ENCODE measurements around the gene SND1.
"Not testable (repeated sequence)": the region's sequence is repeated elsewhere in the genome, so short reads cannot be mapped to it uniquely, and the experiment has no call there.

SND1 gene

DNA sequence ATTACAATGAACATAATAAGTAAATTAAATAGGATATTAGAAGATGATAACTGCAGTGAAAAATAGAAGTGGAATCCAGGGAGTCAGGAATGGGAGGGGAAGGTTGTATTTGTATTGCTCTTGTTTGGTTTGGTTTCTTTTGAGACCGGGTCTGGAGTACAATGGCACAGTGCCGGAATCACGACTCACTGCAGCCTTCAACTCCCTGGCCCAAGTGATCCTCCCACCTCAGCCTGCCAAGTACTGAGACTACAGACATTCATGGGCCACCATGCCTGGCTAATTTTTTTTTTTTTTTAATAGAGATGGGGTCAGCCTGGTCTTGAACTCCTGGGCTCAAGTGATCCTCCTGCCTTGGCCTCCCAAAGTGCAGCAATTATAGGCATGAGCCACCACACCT is 439.1 kb downstream of the SND1 start:
- DNase-seq: no peak

DNA sequence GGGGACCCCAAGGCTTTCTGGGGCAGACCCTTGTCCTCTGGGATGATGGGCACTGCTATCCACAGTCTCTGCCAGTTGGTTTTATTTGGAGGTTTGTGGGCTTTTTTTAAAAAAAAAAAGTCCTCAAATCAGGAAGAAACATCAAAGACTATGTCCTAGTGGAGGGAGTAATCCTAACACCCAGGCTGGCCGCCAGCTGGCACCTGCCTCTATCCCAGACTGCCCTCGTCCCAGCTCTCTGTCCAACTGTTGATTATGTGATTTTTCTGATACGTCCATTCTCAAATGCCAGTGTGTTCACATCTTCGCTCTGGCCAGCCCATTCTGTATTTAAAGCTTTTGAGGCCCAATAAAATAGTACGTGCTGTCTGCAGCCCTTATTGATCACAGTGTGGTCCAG is 440.2 kb downstream of the SND1 start:
- DNase-seq: no peak

DNA sequence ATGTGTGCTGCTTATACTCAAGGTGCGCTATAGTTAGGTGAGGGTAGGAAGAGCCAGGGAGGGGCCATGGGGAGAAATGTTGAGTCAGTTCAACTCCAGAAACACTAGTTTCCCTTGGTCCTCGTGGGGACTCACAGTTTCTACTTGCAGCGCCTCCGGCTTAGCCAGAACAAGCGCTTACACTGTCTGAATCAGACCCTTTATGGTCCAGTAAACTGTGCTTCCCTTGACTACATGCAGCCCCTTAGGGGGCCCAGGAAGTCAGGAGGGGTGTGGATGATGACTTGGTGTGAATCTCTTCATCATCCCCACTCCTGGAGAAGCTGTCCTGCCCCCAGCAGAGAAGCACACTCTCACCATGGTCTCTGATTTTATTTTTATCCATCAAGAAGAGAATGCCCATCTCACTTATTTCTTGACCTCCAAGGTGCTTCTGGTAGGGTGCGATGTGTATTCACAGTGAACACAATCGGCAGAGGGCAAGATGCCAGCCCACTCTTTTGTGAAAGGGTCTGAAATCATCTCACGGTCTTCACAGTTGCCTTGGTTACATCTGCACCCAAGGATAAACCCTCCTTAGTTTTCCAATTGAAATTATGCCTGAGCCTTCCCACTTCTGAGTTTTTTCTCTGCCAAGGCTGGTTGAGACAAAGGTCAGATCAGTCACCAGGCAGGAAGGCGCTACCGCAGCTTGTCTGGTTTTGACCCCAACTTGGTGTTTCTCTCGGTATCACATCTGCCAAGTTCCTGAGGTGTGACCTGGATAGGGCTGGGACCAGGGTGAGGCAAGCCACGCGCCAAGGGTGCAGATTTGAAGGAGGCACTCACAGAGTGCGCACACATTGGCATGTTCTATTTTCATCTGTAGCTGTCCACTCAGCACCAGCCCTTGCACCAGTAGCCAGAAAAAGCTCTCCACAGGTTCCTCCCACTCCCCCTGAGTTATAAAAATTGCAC is 441.9 kb downstream of the SND1 start:
- no peak for DNase-seq

DNA sequence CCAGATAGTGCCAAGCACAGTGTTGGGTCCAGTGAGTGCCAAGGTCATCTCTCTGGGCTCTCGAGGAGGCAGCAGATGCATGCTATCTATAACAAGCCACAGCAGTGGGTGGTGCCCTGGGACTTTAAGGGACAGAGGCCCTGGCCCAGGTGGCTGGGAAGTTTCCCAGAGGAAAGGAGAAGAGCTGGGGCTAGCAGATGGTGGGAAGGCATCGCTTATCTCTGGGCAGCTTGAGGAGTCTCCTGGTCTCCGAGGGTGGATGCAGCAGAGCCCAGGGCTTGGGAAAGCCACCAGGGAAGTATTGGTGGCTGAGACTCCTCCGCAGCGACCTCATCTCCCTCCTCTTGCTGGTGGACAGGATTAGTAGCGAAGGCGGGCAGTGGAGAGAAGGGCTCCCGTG is 442.7 kb downstream of the SND1 start:
- no peak for DNase-seq

DNA sequence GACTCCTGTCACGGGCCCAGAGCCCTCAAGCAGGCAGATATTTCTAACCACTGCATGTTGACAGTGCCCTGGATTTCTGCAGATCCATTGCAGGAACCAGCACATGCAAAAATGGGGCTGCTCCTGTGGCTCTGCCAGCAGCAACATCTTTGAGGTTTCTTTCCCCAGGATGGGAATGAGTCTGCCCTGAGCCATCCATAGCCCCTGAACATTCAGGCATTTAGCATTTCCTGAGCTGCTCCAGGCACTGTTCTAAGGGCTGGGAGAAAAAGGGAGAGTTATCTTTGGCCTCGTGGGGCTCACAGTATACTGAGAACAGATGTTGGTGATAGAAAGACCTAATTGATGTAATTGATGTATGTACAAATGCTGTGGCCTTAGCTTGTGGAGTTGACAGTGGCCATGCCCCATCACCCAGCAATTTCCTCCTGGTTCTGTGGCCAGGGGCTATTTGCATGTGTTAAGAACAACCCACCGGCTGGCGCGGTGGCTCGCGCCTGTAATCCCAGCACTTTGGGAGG is 445.3 kb downstream of the SND1 start:
- DNase-seq: no peak

DNA sequence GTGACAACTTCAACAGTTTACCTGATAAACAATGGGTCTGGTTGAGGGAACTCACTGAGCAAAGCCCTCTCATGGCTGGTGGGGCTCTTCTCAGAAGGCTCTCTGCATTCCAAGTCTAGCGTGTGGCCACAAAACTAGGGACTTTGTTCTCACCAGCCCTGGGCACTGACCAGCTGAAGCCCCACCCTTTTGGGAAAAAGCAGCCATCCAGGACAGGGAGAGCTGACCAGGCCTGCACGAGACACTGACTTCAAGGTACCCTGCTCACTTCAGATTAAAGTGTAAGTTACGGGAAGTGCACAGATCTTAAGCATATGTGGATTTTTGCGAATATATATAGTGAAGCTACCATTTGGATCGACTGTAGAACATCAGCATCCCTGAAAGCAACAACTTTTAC is 446.6 kb downstream of the SND1 start:
- DNase-seq: no peak

DNA sequence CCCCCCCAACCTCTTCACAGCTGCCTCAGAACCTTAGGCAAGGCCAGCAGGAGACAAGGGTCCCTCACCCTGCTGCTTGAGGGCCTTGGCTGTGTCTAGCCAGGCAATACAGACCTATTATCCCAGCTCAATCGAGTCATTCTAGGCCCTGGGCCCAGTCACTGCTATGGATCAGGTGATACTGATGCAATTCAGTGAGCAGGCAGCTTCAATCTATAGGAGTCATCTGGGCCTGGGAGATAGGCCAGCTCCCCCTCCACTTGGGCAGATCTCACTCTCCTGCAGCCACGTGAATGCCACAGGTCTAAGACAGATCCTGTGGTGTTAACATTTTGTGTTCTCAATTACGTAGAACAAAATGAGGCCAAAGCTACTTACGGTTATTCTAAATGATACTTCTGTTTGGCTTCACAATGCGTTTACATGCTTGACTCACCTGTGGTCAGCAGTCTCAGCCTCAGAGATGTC is 447.2 kb downstream of the SND1 start:
- DNase-seq: no peak

DNA sequence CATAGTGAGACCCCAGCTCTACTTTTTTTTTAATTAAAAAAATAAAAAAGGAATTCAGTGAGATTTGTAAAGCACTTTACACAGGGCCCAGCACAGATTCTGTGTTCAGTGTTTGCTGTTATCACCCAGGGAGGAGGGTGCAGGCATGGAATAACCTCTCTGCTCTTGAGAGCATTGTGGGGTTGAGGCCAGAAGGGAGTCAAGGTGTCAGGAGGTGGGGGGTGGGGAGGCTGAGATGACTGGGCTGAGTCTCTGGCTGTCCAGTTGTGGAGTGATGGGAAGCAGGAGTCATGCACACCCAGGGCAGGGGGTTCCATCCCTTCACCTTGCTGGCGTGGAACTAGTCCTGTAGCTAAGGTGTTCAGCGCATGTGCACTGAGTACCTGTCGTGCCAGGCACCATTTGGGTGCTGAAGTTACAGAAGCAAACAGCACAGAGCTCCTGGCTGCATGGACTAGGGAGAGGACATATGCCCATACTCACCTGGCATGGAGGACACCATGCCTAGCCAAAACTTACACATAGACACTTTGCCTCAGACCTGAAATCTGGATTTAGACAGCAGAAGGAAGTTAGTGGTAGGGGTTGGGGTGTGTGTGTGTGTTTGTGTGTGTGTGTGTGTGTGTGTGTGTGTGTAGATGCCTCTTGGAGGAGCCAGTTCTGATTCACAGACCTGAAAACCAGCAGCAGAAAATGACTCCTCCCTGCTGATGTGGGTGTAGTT is 448.4 kb downstream of the SND1 start:
- DNase-seq: no peak

DNA sequence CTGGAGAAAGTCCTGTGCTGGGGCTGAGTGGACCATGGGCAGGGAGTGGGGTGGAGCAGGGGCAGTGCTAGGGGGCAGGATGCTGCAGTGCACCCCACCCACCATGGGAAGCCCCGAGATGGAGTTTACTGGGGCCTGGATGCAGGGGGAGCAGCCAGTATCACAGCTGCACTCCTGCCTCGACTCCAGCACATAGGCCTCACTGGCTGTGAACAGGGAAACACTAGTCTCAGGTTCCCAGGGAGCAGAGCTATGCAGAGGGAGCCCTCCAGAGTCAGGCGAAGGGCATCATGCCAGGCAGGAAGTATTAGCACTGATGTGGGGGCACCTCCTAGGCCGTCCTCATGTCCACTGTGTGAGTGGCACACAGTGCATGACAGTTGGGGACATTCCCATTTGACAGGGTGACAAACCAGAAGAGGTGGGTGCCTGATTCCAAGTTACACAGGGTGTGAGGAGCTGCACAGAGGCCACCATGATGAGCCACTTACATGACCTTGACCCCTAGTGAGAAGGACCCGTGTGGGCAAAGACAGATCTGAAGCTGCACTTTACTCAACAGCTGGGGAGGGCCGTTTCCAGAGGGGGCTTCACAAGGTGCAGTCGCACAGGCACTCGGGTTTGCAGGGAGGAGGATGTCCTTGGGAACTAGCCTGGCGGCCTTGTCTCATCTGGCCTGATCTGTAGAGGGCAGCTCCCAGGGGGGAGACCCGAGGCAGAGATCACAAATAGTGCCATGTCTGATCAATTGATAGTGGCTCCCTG is 449.1 kb downstream of the SND1 start:
- DNase-seq: no peak

DNA sequence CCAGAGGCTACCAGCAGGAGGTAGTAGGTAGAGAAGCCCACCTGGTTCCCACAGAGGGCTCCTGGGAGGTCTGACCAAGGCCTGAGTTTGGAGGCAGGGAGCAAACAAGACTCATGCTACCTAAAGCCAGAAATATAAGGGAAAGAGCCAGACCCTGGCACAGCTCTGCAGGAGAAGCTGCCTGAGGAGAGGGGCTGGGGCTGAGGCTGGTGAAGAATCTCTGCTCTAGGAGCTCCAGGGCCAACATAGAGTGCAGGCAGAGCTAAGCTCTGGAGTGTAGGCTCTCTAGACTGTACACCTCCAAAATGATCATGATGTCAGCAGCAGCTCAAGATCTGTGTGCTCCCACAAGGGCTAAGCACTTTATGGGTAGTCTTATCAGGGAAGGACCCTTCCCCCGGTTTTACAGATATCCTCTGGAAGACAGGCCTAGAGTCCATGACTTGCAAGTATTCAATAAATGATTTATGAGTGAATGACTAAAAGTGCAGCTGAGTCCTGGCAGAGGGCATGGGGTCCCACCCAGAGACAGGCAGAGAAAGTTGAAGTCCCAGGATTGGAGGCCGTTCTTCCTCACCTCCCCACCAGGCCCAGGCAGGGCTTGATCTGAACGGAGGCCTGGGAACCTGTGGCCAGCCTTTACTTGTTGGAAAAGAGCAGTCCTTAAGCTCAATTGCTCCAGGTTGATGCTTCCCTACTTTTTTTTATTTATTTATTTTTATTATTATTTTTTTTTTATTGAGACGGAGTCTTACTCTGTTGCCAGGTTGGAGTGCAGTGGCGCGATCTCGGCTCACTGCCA is 450.7 kb downstream of the SND1 start:
- DNase-seq: no peak

DNA sequence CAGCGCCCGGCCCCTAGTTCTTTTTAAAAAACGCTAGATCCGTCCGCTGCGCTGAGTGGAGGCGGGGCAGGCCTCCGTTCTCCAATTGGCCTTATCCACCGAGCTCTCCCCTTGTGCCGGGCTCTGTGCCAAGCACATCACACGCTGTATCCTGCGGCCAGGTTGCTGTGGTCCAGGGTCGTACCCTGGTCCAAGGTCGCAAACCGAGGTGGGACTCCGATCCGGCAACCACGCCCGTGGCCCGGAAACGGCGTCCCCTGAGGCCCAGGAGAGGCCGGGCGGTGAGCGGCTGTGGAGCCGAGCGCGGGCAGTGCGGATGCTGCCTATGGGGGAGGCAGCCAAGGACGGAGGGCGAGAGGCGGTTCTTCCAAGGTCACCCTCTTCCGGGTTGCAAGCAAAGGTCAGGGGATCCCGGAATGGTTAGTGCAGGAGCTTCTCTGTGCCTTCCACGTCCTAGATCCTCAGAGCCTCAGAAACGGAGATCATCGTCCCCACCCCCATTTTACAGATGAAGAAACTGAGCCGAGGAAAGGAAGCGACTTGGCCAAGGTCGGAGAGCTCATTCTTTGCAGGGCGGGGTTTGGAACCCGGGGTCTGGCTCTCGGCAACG is 451.6 kb downstream of the SND1 start:
- no peak for DNase-seq

DNA sequence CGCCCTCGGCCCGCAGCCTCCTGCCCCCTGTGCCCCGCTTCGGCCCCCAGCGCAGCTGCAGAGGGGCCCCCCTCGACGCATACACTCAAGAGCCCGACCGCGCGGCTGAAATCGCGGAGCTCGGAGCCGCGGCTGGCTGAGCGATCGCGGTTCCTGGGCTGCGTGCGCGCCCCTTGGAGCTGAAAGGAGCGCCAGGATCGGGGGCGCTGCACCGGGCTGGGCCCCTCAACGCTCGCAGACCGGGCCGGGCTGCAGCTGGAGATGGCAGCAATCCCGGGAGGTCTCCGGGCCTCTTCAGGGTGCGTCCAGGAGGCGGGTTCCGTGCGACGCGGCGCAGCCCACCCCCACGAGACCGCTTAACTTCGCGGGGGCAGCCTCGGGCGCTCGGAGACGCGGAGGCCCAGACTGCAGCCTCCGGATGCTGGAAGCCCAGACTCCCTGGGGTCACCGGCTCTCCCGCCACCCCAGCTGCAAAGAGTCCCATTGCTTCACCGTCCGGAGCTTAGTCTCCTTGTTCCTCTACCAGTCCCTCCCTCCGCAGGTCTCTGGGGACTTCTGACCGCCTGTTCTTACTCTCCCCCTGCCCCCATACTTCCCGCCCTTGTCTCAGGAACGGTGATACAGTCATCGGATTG is 452.2 kb downstream of the SND1 start:
- DNase-seq: no peak

DNA sequence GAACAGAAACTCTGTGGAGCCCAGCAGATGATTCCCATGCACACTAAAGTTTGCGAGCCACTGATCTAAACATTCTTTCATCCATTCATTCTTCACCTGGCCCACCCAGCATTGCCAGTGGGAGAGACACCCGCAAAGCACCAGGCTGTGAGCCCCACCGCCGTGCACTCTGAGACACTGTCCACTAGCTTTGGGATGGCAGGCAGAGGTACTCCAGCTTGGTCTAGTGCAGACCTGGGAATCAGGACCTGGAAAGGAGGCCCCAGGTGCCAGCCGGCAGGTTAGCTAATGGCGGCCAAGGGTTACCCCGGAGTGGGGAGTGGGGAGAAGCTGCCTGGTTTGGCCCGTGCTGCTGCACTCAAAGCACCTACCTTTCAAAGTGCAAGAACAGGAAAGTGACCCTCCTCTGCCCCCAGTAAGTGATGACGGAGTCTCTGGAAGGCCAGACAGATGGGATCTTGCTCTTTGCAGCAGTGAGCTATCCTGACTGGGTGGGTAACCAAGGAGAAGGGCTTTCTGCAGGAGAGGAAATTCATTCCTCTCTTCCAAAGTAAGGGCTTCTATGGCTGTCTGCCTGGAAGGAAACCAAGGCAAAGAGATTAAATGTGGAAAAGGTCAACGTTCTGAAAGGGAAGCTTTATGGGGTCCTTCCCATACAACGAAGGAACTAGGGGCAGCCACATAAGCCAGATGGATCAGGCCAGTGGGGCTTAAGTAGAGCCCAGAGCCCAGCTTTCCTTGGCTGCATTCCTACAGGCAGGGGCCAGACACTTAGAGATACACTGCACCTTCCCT is 453.4 kb downstream of the SND1 start:
- no peak for DNase-seq

DNA sequence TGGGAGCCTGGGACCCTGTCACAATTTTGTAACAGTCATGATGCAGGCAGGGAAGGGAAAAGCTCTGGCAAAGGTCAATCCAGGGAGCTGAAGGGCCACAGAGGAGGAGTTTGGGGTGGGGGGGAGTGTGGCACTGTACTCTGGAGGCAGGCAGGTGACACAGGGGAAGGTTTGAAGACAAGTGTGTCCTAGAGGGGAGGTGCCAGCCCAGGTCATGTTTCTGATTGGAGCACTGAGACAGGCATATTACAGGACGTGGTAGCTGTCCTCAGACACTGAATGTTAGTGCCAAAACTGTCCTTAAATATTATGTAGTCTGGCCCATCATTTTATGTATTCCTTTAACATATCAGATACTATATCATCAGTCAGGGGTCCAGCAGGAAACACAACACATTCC is 454.8 kb downstream of the SND1 start:
- no peak for DNase-seq

DNA sequence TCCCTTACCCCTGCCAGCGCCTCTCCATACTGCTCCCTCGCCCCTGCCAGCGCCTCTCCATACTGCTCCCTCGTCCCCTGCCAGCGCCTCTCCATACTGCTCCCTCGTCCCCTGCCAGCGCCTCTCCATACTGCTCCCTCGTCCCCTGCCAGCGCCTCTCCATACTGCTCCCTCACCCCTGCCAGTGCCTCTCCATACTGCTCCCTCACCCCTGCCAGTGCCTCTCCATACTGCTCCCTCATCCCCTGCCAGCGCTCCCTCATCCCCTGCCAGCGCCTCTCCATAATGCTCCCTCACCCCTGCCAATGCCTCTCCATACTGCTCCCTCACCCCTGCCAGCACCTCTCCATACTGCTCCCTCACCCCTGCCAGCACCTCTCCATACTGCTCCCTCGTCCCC is 455.5 kb downstream of the SND1 start:
- not testable (repeated sequence) for DNase-seq

DNA sequence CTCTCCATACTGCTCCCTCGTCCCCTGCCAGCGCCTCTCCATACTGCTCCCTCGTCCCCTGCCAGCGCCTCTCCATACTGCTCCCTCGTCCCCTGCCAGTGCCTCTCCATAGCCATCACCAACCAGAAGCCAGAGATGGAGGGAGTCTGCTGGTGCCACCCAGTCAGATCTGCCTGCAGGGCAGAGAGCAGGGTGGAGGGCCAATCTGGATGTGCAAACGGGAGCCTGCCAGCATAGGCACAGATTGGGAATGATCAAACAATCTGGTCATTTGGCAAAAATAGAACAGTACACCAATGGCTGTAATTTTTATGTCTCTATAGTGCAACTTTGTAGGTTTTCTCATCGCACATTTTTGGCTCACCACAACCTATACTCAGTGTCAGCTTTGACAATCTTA is 456.1 kb downstream of the SND1 start:
- no peak for DNase-seq

DNA sequence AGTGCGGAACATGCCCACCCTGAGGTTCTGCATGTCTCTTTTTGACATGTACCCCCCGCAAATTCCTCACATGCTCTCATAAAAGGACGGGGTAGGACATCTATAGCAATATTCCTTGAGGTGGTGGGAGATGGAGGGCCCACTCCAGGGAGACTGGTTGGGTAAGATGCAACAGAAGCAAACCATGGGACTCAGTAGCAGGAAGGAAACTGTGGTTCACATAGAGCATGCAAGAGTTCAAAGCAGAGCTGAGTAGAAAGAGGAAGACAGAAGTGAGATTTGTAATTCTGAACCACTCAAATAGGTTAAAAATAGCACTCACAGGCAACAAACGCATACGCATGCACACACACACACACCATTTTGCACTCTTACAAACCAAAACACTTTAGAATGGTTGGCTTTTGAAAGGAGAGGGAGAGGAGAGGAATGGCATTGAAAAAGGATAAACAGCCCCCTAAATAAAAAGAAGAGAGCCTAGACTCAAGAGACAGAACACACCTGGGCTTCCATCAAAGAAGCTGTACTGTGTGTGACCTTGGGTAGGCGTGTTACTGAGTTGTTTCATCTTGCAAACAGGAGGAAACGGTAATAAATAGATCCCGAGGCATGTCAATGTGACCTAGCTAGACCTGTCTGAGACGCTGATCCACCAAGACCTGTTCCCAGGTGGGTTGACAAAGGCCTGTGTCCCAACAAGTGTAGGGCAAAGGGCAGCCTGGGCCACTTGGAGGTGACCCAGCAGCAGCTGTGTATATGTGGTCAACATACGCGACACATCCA is 456.8 kb downstream of the SND1 start:
- DNase-seq: no peak

DNA sequence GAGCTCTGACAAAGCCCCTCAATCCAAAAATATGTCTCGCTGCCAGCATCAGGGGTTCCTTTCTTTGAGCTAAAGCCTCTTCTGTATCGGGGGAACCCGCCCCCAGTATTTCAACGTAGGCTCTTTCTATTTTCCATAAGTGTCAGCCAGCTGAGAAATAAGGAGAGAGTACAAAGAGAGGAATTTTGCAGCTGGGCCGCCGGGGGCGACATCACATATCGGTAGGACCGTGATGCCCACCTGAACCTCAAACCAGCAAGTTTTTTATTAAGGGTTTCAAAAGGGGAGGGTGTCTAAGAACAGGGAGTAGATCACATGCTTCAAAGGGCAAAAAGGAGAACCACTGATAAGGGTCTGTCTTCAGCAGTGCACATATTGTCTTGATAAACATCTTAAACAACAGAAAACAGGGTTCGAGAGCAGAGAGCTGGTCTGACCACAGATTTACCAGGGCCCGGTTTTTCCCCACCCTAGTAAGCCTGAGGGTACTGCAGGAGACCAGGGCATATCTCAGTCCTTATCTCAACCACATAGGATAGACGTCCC is 457.5 kb downstream of the SND1 start:
- DNase-seq: not testable (repeated sequence)
